Esophagus squamous epithelium (tissue), 5 donors: ENCODE measurements around the gene ALDH3A1. TPM values are rescaled to one million over a fixed set of nuclear protein-coding genes. Genes with fewer than 3 reads are reported as not detected.

Experiments used
- DNase-seq: peaks from one replicate; lab custom pipeline; 2025; lab: John Stamatoyannopoulos, UW
- H3K27ac ChIP-seq, 4 donors: fragments of 200-600 bp; sonication (generic); one replicate each; pipeline ENCODE4 v1.5.1; 2016 to 2019; ENCODE audit warnings: mild to moderate bottlenecking in 1 of 4
- H3K27me3 ChIP-seq, 4 donors: fragments of 200-600 bp; sonication (generic); 1 replicate in 3 of 4; 2 replicates in 1 of 4; pipeline versions ENCODE4 v1.5.1 to v1.6.0; 2017 to 2021; ENCODE audit warnings: antibody characterized with exemption in 1 of 4
- H3K36me3 ChIP-seq, 3 donors: fragments of 200-600 bp; sonication (generic); one replicate each; pipeline ENCODE4 v1.5.1; 2016 to 2019
- H3K4me1 ChIP-seq, 3 donors: fragments of 200-600 bp; sonication (generic); one replicate each; pipeline ENCODE4 v1.5.1; 2017 to 2019
- H3K4me3 ChIP-seq, 4 donors: fragments of 200-600 bp; sonication (generic); 1 replicate in 3 of 4; 2 replicates in 1 of 4; pipeline ENCODE4 v1.5.1; 2016 to 2019; ENCODE audit warnings: mild to moderate bottlenecking in 2 of 4, moderate library complexity in 1 of 4
- H3K9me3 ChIP-seq, 3 donors: fragments of 200-600 bp; sonication (generic); one replicate each; pipeline ENCODE4 v1.5.1; 2016 to 2019
- POLR2A ChIP-seq, 4 donors: fragments of 450-650 bp; IDR thresholded peaks; one replicate each; pipeline ENCODE4 v1.6.1; 2017; ENCODE audit warnings: antibody characterized with exemption in 4 of 4, mild to moderate bottlenecking in 4 of 4, moderate library complexity in 3 of 4
- WGBS, 2 donors: methylation state at CpG; one replicate each; pipeline ENCODE4 v1.1.5; 2018; 5-methylcytosine and 5-hydroxymethylcytosine counted together
- intact Hi-C: fragments of 100-400 bp; cut with DNase I; formaldehyde crosslinking; loops from one replicate; pipeline ENCODE4 v1.15.0; 2022
- total RNA-seq, 4 donors: library from RNA; depleted of rRNA; stranded (reverse); fragments of >200 nt; gene quantifications; one replicate each; pipeline ENCODE4 v1.1.0, GENCODE V29; 2016
- TF ChIP-seq, protein P1 (sequence below), 6 experiments: fragments of 450-650 bp in 4 of 6; fragments of 200-600 bp in 2 of 6; sonication (generic) in 2 of 6; IDR thresholded peaks; one replicate each; pipeline ENCODE4 v1.5.1; 2016 to 2019; ENCODE audit warnings: antibody characterized with exemption in 6 of 6, mild to moderate bottlenecking in 4 of 6, moderate library complexity in 4 of 6
- donor health status: DM: yes; HTN: yes; CAD: no.

ALDH3A1 gene
- total RNA-seq, 4 donors from 2014 or later: 480 to 2,454 (median 606) TPM

DNA sequence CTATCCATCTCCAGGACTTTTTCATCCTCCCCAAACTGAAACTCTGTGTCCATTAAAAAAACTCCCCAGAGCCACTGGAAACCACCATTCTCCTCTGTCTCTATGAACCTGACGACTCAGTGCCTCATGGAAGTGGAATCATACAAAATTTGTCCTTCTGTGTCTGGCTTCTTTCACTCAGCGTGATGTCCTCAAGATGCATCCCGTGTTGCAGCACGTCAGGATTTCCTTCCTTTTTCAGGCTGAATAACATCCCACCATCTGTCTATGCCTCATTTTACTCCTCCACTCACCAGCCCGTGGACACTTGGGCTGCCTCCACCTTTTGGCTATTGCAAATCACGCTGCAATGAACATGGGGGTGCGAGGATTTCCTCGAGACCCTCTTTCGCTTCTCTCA lies 12.6 kb upstream of the ALDH3A1 start:
- WGBS, 2 donors: 67 to 76% methylated on average over 9 of the region's 9 CpGs
- peaks cover 0 to 10% (median 0%) of the 10 kb centered on the region in 3 donors for H3K4me1 ChIP-seq
- no peak for DNase-seq
- TF ChIP-seq, protein P1, sequence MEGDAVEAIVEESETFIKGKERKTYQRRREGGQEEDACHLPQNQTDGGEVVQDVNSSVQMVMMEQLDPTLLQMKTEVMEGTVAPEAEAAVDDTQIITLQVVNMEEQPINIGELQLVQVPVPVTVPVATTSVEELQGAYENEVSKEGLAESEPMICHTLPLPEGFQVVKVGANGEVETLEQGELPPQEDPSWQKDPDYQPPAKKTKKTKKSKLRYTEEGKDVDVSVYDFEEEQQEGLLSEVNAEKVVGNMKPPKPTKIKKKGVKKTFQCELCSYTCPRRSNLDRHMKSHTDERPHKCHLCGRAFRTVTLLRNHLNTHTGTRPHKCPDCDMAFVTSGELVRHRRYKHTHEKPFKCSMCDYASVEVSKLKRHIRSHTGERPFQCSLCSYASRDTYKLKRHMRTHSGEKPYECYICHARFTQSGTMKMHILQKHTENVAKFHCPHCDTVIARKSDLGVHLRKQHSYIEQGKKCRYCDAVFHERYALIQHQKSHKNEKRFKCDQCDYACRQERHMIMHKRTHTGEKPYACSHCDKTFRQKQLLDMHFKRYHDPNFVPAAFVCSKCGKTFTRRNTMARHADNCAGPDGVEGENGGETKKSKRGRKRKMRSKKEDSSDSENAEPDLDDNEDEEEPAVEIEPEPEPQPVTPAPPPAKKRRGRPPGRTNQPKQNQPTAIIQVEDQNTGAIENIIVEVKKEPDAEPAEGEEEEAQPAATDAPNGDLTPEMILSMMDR (IDR thresholded peaks at IDR 0.05): no peak
- no peak for TF ChIP-seq POLR2A (IDR thresholded peaks at IDR 0.05)
- no peaks in the 10 kb centered on the region for H3K27me3 ChIP-seq
- intact Hi-C loops: loop anchor here (10.0 kb wide), 1 partner anchor 396 kb away; the partner anchor contains the start of gene B9D1
- no peak overlapping the region for H3K4me3 ChIP-seq
- H3K36me3 ChIP-seq: no peaks in the 10 kb centered on the region
- no peak overlapping the region for H3K27ac ChIP-seq
- H3K9me3 ChIP-seq: no peaks in the 10 kb centered on the region

DNA sequence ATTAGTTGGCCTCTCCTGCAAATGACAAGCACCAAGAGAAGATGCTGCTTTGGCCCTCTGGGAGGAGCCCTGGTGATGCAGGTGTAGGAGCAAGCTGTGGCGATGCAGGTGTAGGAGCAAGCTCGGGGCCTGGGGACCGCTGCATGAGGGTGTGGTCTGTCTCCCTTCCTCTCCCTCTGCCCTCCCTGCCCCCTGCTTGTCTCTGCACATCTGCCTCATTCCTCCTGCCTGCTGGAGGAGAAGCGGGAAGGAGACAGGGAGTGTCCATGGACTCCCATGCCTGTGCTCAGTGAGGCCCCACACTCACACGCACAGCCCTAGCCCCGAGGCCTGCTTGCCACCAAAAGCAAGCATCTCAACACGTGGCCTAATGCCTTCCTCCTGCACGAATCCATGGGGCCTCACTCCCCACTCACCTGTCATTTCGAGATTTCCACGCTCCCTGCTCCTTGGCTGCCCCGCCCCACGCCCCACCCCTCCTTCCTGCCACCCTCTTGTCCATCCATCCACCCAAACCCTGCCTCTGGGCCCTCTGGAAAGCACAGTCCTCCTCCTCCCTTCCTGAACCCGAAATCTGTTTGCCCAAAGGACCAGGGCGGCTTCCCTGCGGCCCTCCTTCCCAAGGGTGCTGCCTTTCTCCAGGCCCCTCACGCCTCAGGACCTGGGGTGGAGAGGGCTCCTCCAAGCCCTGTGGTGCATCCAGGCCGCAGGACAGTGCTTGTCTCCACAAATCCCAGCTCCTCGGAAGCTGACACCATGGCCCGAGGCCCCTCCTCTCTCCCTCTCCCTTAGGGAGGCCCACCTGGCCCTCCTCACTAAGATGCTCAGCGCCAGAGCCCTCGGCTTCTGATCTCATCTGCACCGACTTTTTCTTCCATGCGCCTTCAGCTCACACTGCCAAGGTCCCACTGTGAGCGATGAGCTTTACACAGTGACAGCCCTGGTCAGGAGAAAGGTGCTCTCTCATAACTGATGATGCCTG lies 11.8 kb upstream of the ALDH3A1 start:
- Histone ChIP-seq H3K27ac (no peak overlapping the region), H3K4me3 (no peak overlapping the region), H3K36me3 (no peaks in the 10 kb centered on the region), H3K9me3 (no peaks in the 10 kb centered on the region), H3K4me1 (peaks cover 0 to 13% (median 0%) of the 10 kb centered on the region in 3 donors), H3K27me3 (no peaks in the 10 kb centered on the region)
- WGBS, 2 donors: 79 to 84% methylated on average over 12 to 15 of the region's 24 CpGs
- intact Hi-C loops: loop anchor here (10.0 kb wide), 1 partner anchor 395 kb away; the partner anchor contains the start of gene B9D1
- DNase-seq: no peak
- TF ChIP-seq, protein P1 (IDR thresholded peaks at IDR 0.05): no peak
- no peak for TF ChIP-seq POLR2A (IDR thresholded peaks at IDR 0.05)

DNA sequence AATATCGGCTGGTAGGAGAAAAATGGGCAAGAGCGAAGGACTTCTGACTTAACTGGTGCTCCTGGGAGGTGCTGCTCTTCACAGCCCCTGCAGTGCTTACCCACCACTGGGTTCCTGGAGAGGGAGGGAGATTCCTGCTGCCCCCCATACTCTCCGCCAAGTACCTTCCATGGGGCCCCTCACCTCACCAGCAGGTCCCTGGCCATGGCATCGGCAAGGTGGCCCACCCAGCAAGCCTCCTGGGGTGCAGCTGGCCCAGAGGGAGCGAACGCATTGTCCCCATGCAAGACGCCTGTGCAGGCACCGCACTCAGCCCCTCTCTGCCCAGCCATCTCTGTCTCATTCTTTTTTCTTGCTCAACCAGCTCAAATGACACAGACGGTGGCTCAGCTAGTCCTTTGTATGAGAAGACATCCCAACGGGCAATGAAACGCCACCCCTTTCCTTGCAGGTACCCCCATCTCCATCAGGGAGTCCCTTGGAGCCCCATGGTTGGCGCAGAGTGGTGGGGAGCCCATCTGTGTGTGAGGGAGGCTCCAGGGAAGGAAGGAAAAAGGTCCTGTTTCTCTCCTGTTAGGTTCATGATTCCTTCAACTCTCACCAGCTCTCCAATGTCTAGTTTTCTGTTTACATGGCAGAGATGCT lies 9.6 kb upstream of the ALDH3A1 start:
- peaks cover 6 to 32% (median 14%) of the 10 kb centered on the region in 3 donors for H3K4me1 ChIP-seq
- no peaks in the 10 kb centered on the region for H3K27me3 ChIP-seq
- no peak overlapping the region for H3K4me3 ChIP-seq
- 90 to 95% methylated on average over 6 to 9 of the region's 12 CpGs for WGBS, 2 donors
- H3K9me3 ChIP-seq: no peaks in the 10 kb centered on the region
- DNase-seq: no peak
- H3K36me3 ChIP-seq: no peaks in the 10 kb centered on the region
- no peak for TF ChIP-seq POLR2A (IDR thresholded peaks at IDR 0.05)
- TF ChIP-seq, protein P1 (IDR thresholded peaks at IDR 0.05): no peak
- intact Hi-C loops: no loop called here
- H3K27ac ChIP-seq: no peak overlapping the region

DNA sequence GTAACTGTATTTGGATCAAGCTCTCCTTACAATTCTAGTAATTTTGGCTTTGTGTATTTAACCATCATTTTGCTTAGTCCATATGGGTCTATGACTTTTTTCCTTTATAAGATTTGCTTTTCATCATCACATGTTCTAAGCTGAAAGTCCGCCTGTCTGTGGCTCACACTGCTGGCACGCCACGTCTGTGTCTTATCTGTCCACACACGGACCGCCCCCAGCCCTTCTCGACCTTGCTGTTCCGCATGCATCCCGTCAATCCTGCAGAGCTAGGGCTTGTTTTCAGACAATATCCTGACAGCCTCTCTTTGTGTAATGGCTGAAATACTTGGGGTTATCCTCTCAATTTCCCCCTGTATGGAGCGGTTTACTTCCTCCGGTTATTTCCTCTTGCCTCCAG lies 8.4 kb upstream of the ALDH3A1 start:
- Histone ChIP-seq H3K27ac (no peak overlapping the region), H3K27me3 (no peaks in the 10 kb centered on the region), H3K4me3 (no peak overlapping the region), H3K9me3 (no peaks in the 10 kb centered on the region), H3K4me1 (peaks cover 13 to 36% (median 24%) of the 10 kb centered on the region in 3 donors), H3K36me3 (no peaks in the 10 kb centered on the region)
- WGBS, 2 donors: 82 to 85% methylated on average over 10 of the region's 10 CpGs
- intact Hi-C loops: no loop called here
- TF ChIP-seq, protein P1 (IDR thresholded peaks at IDR 0.05): no peak
- TF ChIP-seq POLR2A (IDR thresholded peaks at IDR 0.05): no peak
- no peak for DNase-seq
